Lower lobe of right lung (tissue), 2 donors: ENCODE measurements around the gene FOXI1. TPM values are rescaled to one million over a fixed set of nuclear protein-coding genes. Genes with fewer than 3 reads are reported as not detected.

ENCODE experiments used
- ATAC-seq, 2 donors: fragments of 200-7000 bp; cut with Tn5 transposase; one replicate each; pipeline ENCODE4 v1.9.1; 2020 to 2022; ENCODE audit warnings: mild to moderate bottlenecking in 2 of 2, moderate library complexity in 2 of 2
- DNase-seq: peaks from one replicate; pipeline ENCODE4 v3.0.0-alpha.2; 2020
- H3K27ac ChIP-seq: fragments of 200-600 bp; one replicate; pipeline ENCODE4 v1.8.0; 2022
- H3K27me3 ChIP-seq: fragments of 200-600 bp; one replicate; pipeline ENCODE4 v1.8.0; 2022; ENCODE audit warnings: low read depth
- H3K36me3 ChIP-seq: fragments of 200-600 bp; one replicate; pipeline ENCODE4 v1.8.0; 2022; ENCODE audit warnings: mild to moderate bottlenecking
- H3K4me1 ChIP-seq: fragments of 200-600 bp; one replicate; pipeline ENCODE4 v1.8.0; 2022
- H3K4me3 ChIP-seq: fragments of 200-600 bp; one replicate; pipeline ENCODE4 v1.8.0; 2022; ENCODE audit warnings: mild to moderate bottlenecking
- H3K9me3 ChIP-seq: fragments of 200-600 bp; one replicate; pipeline ENCODE4 v1.8.0; 2022
- CTCF ChIP-seq: fragments of 200-600 bp; IDR thresholded peaks from one replicate; pipeline ENCODE4 v1.8.0; 2022; ENCODE audit warnings: antibody characterized with exemption, mild to moderate bottlenecking
- intact Hi-C: fragments of 100-400 bp; cut with DNase I; formaldehyde crosslinking; loops from one replicate; pipeline ENCODE4 v1.11.0; 2022
- total RNA-seq: library from RNA; stranded (reverse); fragmentation: NEBNext Ultra II Directional; extraction: Animal tissue kit (Norgen Biotek cat#: 25700); gene quantifications from one replicate; pipeline ENCODE4 v1.2.1, GENCODE V29; 2021
- donor health status: DM: no; HTN: yes; CAD: no; lungs with severe emphysema.

FOXI1 gene
- total RNA-seq, 1 donor from 2014 or later = not detected

- no peak overlapping the region for H3K27ac ChIP-seq
- TF ChIP-seq CTCF = no peak
- intact Hi-C loops = no loop called here
- no peak for ATAC-seq
- no peak overlapping the region for H3K4me3 ChIP-seq
- no peaks in the 10 kb centered on the region for H3K27me3 ChIP-seq
- H3K4me1 ChIP-seq = no peaks in the 10 kb centered on the region
- no peak for DNase-seq
- no peaks in the 10 kb centered on the region for H3K36me3 ChIP-seq
- no peaks in the 10 kb centered on the region for H3K9me3 ChIP-seq
Observed at GRCh38 chr5:170111088-170111785, 5.5 kb downstream of the FOXI1 start.

- no peak for TF ChIP-seq CTCF
- no peaks in the 10 kb centered on the region for H3K4me1 ChIP-seq
- ATAC-seq (no peak), DNase-seq (no peak)
- H3K27me3 ChIP-seq = no peaks in the 10 kb centered on the region
- no peak overlapping the region for H3K4me3 ChIP-seq
- intact Hi-C loops = no loop called here
- H3K36me3 ChIP-seq = no peaks in the 10 kb centered on the region
- H3K9me3 ChIP-seq = no peaks in the 10 kb centered on the region
- H3K27ac ChIP-seq = no peak overlapping the region
Observed at GRCh38 chr5:170112876-170113521, 7.3 kb downstream of the FOXI1 start.

GRCh38 chr5:170113522-170113900, 7.8 kb downstream of the FOXI1 start:
- H3K4me1 ChIP-seq = no peaks in the 10 kb centered on the region

GRCh38 chr5:170114271-170114670, 8.6 kb downstream of the FOXI1 start:
- H3K4me3 ChIP-seq = no peak overlapping the region
- intact Hi-C loops = no loop called here
- ATAC-seq (no peak), DNase-seq (no peak)
- no peaks in the 10 kb centered on the region for H3K4me1 ChIP-seq
- no peaks in the 10 kb centered on the region for H3K9me3 ChIP-seq
- TF ChIP-seq CTCF = no peak
- H3K36me3 ChIP-seq = no peaks in the 10 kb centered on the region
- no peak overlapping the region for H3K27ac ChIP-seq
- no peaks in the 10 kb centered on the region for H3K27me3 ChIP-seq

More at GRCh38 chr5:170113522-170113900, 7.8 kb downstream of the FOXI1 start:
- no peaks in the 10 kb centered on the region for H3K9me3 ChIP-seq
- no peak for DNase-seq
- intact Hi-C loops = no loop called here
- TF ChIP-seq CTCF = no peak
- no peak overlapping the region for H3K27ac ChIP-seq
- H3K27me3 ChIP-seq = no peaks in the 10 kb centered on the region
- no peak overlapping the region for H3K4me3 ChIP-seq
- no peaks in the 10 kb centered on the region for H3K36me3 ChIP-seq
- ATAC-seq = no peak

GRCh38 chr5:170115925-170116324, 10.2 kb downstream of the FOXI1 start:
- DNase-seq (no peak), ATAC-seq (no peak)
- H3K27me3 ChIP-seq = no peaks in the 10 kb centered on the region
- H3K27ac ChIP-seq = no peak overlapping the region
- no peaks in the 10 kb centered on the region for H3K4me1 ChIP-seq
- H3K36me3 ChIP-seq = no peaks in the 10 kb centered on the region
- no peak for TF ChIP-seq CTCF
- intact Hi-C loops = no loop called here
- H3K4me3 ChIP-seq = no peak overlapping the region
- H3K9me3 ChIP-seq = no peaks in the 10 kb centered on the region
